Activated T-helper 9 cell treated with anti-CD3 and anti-CD28 coated beads, Interleukin-2, amount 50 U/mL, for 16 hours (primary cell): Measurements from ENCODE around the gene PAFAH1B1.

Experiments used
- DNase-seq: peaks from one replicate; pipeline ENCODE4 v3.0.0-alpha.2; 2020; ENCODE audit warnings: low read depth

PAFAH1B1 gene

GRCh38 chr17:2722611-2723010 lies 129.2 kb downstream of the PAFAH1B1 start:
- no peak for DNase-seq

- no peak for DNase-seq
These were observed 130.1 kb downstream of the PAFAH1B1 start for GRCh38 chr17:2723505-2723996.

- DNase-seq = no peak
These were observed 130.7 kb downstream of the PAFAH1B1 start for GRCh38 chr17:2723997-2724783.

GRCh38 chr17:2724784-2725164 lies 131.3 kb downstream of the PAFAH1B1 start:
- no peak for DNase-seq

- DNase-seq = no peak
These were observed 137.4 kb downstream of the PAFAH1B1 start for GRCh38 chr17:2730764-2731353.

GRCh38 chr17:2731807-2732206 lies 138.4 kb downstream of the PAFAH1B1 start:
- no peak for DNase-seq

GRCh38 chr17:2734939-2735338 lies 141.5 kb downstream of the PAFAH1B1 start:
- DNase-seq = no peak
